ENCODE measurements around the gene MARF1. TPM values are rescaled to one million over a fixed set of nuclear protein-coding genes. Genes with fewer than 3 reads are reported as not detected.
"Not testable (repeated sequence)": the region's sequence is repeated elsewhere in the genome, so short reads cannot be mapped to it uniquely, and the experiment has no call there.

The MARF1 gene
- total RNA-seq, 1 donor from 2014 or later, result 15.3 TPM

GRCh38 chr16:15567823-15568222 is 75.1 kb downstream of the MARF1 start:
- no peak for DNase-seq

GRCh38 chr16:15566095-15566494 is 76.9 kb downstream of the MARF1 start:
- DNase-seq, result no peak

DNA sequence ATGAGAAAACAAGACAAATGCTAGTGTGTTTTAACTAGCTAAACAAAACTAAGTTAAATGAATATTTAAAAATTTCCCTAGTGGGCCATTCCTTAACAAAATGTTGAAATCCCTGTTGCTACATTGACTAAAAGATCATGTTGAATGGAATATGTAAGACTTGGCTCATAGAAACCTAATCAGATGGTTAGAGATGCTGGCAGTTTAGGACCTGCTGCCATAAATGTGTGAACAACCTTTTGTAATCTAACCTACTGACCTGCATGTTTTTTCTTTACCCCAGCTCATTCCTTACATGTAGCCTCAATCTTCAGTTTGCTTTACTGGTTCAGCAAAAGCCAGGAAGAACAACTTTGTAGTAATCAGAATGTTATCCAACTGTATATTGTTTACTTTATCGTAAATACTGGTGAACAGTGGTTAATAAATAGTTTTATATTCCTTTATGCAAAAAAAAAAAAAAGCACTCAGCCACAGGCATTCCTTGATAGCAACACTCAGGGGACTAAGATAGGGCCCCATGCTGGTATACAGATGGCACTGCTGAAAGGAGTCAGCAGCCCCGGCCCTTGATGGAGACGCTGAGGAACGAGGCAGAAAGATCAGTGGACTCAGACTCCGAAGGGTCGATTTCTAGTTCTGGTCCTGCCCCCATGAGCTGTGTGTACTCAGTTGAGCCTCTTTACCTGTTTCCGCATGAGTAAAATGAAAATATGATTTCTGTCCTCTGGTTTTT is 78.2 kb downstream of the MARF1 start:
- DNase-seq, result no peak

GRCh38 chr16:15559176-15559575 is 83.8 kb downstream of the MARF1 start:
- DNase-seq, result no peak

DNA sequence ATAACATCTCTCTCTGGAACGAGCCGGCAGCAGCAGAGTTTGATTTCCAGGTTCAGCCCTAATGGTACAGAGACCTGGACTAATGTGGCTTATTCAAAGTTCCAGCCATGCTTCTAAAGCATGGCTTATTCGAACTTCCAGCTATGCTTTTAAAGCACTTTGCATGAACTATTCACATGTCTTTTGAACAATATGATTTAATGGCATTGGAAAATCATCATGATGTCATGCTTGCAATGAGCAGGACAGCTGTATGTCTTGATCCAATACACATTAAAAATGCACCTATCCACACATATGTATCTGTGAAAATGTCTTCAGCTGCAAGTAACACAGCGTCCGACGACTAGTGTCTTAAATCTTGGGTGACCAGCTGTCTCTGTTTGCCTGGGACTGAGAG is 85.7 kb downstream of the MARF1 start:
- DNase-seq, result no peak

DNA sequence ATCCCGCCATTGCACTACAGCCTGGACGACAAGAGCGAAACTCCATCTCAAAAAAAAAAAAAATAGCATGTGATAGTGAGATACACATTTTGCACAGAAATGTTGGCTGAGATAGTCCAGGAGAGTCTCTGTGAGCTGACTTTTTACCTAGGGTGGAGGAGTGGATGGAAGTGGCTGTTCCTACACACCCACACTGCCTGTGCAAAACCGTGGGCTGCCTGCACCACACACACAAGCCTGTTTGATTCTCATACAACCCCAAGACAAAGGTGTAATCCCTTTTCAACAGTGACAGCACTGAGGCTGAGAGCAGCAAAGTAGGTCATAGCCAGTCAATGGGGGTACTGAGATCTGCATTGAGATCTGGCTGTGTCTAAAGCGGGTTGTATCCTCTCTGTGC is 86.8 kb downstream of the MARF1 start:
- no peak for DNase-seq

- no peak for DNase-seq
Measured at GRCh38 chr16:15553313-15554088, 89.5 kb downstream of the MARF1 start.

DNA sequence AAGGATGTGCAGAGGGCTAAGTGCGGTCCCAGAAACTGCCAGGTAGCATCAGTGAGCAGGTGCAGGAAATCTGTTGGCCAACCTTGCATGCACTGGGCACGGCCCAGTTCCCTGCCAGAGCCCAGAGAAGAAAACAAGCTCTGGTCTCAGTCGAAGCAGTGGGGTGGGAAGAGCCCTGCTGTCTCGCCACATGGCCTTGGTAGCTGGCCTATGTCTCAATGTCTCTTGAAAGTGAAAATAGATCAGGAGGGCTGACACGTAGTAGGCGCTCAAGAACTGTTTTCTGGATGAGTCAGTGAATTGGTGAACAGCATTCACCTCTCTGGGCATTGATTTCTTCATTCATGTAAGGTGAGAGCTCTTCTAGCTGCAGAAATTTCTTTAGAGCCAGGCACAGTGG is 90.4 kb downstream of the MARF1 start:
- no peak for DNase-seq

GRCh38 chr16:15548482-15548891 is 94.5 kb downstream of the MARF1 start:
- DNase-seq, result no peak

DNA sequence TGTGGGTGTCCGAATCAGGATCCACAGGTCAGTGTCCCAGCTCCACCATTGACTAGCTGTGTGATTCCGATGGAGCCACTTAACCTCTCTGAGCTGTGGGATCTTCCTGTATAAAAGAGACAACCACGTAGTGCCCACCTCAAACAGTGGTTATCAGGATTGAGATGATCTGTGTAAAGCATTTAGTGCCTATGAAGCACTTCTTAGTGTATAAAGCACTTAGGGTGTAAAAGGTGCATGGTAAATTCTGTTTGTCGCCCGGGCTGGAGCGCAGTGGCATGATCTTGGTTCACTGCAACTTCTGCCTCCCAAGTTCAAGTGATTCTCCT is 95.2 kb downstream of the MARF1 start:
- no peak for DNase-seq

DNA sequence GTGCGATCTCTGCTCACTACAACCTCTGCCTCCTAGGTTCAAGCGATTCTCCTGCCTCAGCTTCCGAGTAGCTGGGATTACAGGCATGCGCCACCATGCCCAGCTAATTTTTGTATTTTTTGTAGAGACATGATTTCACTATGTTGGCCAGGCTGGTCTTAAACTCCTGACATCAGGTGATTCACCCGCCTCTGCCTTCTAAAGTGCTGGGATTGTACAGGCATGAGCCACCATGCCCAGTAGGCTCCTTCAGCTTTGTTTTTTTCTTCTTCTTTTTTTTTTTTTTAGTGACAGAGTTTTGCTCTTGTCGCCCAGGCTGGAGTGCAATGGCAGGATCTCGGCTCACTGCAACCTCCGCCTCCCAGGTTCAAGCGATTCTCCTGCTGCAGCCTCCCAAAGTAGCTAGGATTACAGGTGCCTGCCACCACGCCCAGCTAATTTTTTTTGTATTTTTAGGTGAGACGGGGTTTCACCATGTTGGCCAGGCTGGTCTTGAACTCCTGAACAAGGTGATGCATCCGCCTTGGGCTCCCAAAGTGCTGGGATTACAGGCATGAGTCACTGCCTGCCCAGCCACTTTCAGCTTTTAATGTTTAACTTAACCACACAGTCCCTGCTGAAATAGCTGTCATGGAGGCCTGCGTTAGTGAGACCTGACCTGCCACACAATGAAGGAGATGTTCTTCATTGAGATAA is 95.7 kb downstream of the MARF1 start:
- not testable (repeated sequence) for DNase-seq

- DNase-seq, result no peak
Measured at GRCh38 chr16:15545544-15545943, 97.4 kb downstream of the MARF1 start.

DNA sequence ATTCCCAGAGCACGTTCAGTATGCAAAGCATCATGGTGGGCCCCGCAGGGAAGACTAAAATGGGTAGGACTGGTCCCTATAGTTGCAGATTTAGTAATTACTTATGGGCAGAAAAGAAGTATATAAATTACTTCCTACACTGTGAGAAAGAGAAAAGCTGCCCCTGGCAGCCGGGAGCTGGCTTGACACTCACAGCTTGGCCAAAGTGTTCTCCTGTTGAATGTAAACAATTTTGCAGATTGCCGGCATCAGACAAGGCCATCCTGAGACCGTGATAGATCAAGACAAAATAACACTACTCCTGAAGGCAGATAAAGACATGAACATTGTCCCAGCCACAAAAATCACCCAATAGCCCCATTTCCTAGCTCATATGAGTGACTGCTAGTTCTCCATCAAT is 98.5 kb downstream of the MARF1 start:
- DNase-seq, result no peak

Other genes with a start within 250 kb of the MARF1 start
- gene MPV17L, start 247.4 kb downstream of the MARF1 start, total RNA-seq, result 0.19 and 0.34 TPM in 2 replicates
- gene BMERB1, start 208.6 kb downstream of the MARF1 start, total RNA-seq, result 12.5 and 12.6 TPM in 2 replicates
- 44.4 and 80.1 TPM in 2 replicates for gene NDE1, start 7.1 kb upstream of the MARF1 start, total RNA-seq
- 0.05 TPM in 1 of 2 replicates, not detected in the other for gene MYH11, start 213.9 kb upstream of the MARF1 start, total RNA-seq
- 20.4 and 29.0 TPM in 2 replicates for gene CEP20, start 245.4 kb upstream of the MARF1 start, total RNA-seq

All from dermis blood vessel endothelial cell (primary cell).